Amniotic epithelial cell (primary cell): Measurements from ENCODE around the gene CCNI.
"Not testable (repeated sequence)": the region's sequence is repeated elsewhere in the genome, so short reads cannot be mapped to it uniquely, and the experiment has no call there.

Experiments used
- DNase-seq: peaks from one replicate; pipeline ENCODE4 v3.0.0-alpha.2; 2010; ENCODE audit warnings: low read depth

CCNI gene

DNA sequence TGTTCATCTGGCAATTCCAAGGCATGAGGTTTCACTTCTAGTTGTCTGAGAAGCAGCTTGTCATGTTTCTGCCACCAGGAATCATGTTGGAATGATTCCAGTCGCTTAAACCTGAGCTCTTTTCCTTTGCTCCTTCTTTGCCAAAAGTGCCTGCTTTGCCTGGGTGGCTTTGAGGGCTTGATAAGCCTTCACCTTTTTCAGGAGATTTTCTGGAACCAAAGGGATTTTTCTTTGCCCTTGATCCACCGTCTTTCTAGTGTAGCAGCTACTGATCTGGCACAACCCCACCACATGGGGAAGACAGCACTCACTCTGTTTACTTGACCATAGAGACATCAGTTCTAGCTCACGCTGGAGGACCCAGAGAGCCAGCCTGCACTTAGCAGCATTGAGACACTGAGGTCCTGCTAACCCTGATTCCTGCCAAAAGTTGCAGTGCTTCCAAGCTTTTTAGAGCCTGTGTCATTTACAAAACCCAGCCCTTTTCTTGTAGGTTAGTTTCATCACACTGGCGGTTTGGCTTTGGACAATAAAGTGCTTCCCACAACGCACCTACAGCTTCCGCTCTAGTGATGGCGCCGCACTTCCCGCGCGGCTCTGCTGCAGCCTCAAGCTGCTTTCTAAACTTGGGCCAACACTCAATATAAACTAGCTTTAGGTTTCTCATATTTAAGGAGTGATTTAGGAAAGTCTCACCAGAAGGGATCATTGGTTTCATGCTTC is 7.3 kb upstream of the CCNI start:
- no peak for DNase-seq

DNA sequence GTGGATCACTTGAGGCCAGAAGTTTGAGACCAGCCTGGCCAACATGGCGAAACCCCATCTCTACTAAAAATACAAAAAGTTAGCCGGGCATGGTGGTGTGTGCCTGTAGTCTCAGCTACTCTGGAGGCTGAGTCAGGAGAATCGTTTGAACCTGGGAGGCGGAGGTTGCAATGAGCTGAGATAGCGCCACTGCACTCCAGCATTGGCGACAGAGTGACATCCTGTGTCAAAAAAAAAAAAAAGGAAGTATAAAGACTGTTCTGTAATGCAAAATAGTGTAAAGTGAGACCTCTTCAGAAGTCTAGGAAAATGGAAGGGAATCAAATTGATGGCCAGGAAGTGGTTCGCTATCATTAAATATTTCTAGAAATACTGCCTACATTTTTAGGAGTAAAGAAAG is 5.0 kb upstream of the CCNI start:
- DNase-seq = not testable (repeated sequence)

DNA sequence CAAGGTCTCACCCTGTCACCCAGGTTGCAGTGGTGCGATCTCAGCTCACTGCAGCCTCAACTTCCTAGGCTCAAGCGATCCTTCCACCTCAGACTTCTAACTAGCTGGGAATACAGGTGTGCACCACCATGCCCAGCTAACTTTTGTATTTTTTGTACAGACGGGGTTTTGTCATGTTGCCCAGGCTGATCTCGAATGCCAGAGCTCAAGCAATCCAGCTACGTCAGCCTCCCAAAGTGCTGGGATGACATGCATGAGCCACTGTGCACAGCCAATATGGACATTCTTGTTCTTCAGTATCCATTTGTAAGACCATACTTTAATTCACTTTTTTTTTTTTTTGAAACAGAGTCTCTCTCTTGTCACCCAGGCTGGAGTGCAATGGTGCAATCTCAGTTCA is 3.5 kb upstream of the CCNI start:
- DNase-seq = no peak

DNA sequence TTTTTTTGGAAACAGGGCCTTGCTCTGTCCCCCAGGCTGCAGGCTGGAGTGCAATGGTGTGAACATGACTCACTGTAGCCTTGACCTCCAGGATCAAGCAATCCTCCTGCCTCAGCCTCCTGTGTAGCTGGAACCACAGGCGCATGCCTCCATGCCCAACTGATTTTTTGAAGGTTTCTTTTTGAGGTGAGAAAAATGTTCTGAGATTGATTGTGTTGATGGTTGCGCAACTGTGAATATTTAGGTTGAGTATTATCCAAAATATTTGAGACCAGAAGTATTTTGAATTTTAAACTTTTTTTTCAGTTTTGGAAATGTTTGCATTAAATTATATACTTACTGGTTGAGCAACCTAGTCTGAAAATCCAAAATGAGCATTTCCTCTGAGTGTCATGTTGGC is 2.6 kb upstream of the CCNI start:
- DNase-seq = no peak

DNA sequence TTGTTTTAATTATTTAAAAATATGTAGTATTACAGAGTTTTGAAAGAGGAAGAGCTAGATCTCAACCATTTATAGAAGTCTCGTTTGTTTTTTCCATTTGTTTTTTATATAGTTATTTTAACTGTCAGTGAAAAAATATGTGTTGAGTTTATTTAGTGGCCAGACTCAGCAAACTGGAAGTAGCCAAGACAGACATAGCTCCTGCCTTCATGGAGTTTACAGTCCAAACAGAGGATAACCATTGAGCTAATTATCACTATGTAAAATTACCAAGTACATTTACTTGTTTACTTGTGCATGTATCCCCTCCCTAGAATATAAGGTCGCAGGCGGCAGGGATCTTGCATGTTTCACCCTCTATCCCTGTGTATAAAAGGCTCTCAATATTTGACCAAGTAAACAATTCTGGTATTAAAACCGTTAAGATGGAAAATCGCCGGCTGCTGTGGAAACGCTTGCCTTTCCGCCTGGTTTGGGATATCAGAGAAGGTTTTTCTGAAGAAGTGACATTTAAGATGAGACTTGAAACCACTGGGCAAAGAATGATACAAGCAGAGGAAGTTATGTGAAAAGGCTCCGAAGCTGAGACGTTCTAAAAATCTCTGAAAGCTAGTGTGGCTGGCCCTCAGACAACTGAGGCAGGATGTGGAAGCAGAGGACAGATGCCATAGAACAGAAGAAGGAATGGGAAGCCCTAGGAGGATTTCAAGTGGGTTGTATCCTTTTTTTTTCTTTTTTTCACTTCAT is 1.3 kb upstream of the CCNI start:
- no peak for DNase-seq

DNA sequence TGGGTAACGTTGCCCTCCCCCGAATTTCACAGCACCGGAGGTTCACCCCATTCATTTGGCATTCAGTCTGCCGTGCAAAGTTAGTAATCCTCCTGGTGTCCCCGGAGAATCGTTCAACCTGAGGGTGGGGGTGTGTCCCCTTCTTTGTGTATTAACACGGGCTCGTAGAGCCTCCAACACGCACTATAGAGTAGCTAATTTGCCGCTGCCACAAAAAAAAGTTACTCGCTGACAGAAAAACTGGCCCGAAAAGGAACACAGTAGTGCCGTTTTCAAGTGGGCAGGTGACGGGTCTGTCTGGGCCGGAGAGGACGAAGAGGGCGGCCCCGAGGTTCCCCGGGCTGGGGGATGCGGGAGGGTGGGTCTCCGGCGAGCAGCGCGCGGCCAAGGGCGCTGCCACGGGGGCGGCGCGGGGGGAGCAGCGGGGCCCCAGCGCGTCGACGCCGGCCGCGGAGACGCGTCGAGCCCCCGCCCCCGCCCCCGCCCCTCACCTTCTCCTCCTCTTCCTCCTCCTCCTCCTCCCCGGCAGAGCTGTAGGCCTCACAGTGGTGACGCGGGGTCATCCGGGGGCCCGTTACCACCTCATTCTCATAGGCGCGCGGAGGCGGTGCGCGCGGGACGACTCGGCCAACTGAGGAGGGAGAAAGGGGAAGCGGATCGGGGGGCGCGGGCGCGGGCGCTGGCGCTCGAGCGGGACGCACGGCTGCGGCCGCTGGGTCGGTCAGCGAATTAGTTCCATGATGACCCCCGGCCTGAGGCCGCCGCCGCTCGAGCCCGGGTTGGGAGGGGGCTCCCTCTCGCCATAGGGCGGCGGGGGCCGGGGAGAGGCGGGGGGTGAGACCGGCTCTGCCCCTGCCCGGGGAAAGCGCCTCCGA is 571 bp downstream of the CCNI start:
- DNase-seq = peak; percentile 64

DNA sequence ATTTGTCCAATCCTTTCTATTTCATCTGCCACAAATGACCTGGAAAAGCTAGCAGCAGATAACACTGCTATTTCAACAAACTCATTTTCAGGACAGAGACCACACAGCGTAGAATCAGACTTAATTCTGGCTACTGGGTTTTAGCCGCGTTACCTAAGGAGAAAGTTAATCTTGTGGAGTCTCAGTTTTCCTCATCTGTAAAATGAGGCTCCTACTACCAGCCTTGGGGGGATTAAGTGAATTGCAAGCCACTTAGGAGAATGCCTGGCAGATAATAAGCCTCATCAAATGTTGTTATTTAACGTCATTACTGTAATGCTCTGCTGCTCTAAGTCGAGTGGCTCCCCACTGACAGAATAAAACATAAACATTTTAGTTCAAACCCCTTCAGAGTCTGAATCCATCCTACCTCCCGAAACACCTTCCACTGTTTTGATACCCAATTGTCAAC is 1.4 kb downstream of the CCNI start:
- peak; percentile 18 for DNase-seq

DNA sequence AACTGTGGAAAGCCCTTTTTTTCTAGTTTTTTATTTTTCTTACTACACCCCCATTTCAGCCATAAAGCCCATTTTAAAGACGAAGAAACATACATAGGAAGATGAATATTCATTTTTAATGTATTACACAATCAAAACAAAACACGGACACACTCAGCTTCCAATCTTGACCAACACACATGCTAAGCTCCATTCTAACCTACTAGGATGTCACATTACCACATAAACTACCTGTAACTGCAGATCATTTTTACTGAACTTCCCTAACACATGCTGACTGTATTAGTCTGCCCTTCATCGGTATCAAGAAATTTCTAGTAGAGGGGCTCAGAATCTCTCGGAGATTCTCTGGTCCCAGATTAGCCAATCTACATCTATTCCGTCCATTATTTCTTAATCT is 1.8 kb downstream of the CCNI start:
- DNase-seq = peak; percentile 34

DNA sequence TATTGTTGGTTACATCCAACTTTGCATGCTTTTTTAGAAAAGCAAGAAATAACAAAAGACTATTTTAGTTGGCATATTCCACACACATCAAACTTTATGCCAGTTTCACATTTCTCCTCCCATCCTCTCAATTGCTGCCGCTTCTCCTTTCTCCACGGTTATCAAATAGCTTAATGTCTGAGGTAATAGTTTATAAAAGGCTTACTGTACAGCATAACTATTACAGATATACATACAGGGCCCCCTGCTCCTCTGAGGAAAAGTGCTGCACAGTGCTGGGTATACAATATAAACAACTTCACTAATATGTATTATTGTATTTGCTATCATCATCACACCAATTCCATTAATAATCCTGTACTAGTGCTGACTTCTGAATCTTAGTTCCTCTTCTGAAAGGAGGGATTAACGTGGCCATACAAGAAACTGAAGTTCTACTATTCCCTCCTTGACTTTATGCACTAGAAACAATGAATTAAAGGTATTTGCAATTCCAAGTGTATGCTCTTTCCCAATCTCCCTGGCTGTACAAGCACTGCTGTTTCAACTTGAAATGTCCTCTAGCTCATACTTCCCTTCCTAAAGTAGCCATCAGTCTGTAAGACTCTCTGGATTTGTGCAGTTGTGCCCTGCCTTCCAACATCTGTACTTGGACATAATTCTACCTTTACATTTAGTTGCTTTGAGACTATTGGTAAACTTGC is 2.5 kb downstream of the CCNI start:
- DNase-seq = peak; percentile 60

DNA sequence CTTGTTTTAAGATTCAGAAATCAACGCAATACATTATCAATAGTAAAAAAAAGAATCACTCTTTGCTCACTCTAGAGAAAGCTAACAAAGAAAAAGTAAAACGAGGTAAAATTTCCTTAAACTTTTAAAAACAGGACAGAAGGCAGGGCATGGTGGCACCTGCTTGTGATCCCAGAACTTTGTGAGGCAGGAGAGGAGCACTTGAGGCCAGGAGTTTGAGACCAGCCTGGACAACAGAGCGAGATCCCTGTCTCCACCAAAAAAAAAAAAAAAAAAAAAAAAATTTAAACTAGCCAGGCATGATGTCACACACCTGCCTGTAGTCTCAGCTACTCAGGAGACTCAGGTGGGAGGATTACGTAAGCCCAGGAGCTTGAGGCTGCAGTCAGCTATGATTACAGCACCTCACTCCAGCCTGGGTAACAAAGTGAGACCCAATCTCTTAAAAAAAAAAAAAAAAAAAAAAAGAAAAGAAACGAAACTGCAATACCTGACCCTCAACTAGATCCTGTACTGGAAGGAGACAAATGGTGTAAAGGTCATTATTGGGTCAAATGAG is 3.5 kb downstream of the CCNI start:
- no peak for DNase-seq

DNA sequence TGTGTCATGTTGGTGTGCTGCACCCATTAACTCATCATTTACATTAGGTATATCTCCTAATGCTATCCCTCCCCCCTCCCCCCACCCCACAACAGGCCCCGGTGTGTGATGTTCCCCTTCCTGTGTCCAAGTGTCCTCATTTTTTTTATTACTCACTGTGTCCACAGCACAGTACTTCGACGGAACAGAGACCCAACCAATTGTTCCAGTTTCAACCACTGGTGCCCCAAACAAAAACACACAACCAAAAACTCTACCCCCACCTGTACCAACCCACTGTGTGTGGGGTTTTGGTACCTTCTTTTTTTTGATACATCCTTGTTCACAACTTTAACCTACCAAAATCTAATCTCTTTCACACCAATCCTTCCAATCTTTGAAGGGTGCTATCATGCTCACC is 6.3 kb downstream of the CCNI start:
- DNase-seq = not testable (repeated sequence)

DNA sequence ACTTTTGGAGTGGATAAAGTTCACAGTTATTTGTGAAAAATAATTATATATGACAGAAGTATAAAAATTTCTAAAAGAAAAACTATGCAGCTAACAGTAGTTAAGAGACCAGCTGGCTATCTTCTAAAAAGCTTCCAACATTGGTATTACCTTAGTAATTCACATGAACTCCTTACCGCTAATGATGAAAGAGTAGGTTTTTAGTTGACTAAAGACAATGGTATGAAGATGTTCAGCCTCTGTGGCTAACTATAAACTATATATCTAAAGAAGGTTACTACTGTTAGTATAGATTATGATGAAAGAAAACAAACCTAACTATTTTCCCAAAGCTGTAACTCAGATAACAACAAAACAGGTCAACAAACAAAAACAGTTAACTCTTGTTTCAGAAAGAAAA is 10.4 kb downstream of the CCNI start:
- DNase-seq = peak; percentile 81

DNA sequence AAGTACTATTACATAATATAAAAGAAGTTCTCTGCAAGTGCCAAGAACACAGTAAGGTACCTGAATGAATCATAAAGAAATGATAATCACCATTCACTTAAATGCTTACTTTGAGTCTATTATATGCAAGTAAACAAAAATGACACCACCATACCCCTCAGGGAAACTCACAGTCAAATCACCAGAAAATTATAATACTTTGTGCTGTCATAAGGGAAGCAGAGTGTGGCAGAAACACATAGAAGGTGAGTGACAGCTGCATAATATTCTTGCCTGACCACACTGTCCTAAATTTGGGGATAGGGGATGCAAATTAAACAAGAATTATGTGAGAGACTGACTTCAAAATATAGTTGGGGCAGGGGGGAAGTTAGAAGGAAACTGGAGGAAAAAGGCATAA is 12.9 kb downstream of the CCNI start:
- no peak for DNase-seq

DNA sequence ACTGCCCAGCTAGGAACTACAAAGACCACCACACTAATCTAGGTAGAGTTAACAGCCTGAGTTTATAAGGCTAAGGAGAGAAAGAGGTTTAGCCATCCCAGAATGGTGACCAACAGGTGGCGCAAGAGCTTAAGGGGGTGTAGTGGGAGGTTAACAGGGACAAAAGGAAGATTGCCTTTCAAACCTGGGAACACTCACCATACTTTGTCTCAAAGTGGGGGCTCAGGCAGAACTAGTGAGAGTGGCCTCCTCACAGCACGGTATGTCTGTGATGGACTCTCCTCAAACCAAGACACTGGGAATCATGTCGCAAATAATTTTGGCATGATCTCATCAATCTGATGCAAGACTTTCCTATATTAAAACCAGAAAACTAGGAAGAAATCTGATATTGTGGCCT is 23.4 kb downstream of the CCNI start:
- peak; percentile 42 for DNase-seq

DNA sequence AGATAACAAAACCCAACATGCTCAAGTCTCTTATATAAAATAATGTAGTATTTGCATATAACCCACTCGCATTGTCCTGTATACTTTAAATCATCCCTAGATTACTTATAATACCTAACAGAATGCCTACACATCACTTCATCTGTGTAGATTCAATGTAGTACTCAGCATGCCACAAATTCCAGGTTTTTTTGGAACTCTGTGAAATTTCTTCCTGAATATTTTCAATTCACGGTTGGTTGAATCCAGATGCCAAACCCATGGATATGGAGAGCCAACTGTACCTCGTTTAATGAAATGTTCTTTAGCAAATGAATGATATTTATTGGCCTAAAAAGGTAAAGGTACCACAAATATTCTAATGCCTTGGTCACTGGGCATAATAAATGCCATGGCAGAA is 24.8 kb downstream of the CCNI start:
- no peak for DNase-seq

DNA sequence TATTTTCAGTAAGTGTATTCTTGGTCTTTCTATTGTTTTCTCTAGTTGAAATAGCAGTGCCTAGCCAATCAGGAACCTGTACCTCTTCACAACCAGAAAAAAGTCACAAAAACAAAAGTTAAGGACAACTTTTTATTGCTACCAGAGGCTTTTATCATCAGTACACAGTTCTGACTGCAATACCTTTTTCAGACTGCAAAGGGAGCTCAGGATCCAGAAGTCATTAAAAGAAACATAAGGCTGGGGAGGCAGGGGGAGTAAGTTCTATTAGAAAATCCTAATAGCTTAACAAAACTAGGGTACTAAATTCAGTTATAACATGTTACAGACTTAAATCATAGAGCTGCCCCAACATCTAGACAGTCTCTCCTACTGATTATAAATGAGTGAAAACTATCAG is 28.8 kb downstream of the CCNI start:
- no peak for DNase-seq

DNA sequence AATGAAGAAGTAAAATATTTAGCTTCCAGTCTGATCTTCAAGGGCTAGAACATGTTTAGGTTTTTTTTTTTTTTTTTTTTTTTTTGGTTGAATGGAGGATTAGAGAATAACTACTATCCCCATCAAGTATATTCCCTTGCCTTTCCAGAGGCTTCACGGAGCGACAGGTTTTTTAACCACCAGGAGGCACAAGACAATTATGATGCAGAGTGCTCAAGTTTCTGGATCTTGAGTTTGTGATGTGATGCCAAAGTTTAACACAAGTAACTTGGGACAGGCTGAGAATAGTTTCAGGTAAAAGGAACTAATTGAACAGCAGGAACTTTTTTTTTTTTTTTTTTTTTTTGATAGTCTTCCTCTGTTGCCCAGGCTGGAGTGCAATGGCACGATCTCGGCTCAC is 30.3 kb downstream of the CCNI start:
- peak; percentile 30 for DNase-seq

DNA sequence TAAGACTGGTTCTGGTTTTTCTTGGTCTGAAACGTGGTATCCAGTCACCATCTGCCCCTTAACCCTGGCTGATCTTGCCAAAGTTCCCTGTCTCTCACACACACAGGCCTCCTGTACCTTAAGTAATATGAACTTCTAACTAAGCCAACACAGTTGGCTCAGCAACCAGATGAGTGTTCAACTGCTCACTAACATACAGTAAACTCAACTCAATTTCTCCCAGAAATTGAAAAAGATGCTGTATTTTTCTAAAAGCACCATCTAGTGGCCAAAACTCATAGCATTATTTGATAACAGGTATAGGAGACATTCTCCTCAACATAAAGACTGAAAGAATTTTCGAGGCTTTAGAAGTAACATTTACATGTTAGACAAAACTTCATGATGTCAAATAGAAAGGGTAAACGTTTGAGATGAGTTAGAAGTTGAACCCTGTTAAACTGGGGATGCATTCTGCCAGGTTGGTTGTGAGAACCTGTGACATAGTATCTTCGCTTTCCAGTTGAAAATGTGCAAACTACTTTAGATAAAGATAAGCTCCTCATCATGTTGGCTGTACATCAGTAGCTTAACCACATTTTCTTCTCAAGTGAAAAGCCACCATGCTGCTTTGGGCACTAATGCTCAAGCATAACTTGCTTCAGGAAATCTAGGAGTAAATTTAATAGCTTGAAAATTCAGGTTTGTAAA is 31.2 kb downstream of the CCNI start:
- peak; percentile 61 for DNase-seq

DNA sequence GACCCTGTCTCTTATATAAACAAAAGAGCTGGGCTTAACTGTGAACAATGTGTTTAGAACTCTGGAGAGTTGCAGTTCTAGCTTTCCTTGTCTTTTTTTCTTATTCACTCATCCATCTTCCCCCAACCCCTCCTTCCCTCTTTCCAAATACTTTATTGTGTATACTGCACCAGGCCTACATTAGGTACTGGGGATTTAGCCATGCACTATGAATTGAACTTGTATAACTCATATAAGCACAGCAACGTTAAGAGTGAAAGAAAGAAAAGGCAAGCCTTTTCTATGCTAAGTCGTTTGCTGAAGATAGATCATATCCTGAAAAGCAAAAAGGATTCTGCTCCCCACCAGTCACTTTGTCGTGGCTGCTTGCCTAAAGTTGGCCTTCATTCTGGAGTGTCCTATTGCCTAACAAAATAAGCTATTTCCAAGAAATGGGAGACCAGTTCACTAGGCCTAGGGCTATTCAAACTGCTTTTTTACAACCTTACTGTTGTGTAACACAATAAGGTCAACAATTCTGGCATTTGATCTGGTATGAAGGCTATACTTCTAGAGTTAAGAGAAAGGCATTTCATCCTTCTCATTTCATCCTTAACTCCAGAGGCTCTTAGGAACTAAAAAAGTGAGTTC is 32.2 kb downstream of the CCNI start:
- DNase-seq = peak; percentile 44

DNA sequence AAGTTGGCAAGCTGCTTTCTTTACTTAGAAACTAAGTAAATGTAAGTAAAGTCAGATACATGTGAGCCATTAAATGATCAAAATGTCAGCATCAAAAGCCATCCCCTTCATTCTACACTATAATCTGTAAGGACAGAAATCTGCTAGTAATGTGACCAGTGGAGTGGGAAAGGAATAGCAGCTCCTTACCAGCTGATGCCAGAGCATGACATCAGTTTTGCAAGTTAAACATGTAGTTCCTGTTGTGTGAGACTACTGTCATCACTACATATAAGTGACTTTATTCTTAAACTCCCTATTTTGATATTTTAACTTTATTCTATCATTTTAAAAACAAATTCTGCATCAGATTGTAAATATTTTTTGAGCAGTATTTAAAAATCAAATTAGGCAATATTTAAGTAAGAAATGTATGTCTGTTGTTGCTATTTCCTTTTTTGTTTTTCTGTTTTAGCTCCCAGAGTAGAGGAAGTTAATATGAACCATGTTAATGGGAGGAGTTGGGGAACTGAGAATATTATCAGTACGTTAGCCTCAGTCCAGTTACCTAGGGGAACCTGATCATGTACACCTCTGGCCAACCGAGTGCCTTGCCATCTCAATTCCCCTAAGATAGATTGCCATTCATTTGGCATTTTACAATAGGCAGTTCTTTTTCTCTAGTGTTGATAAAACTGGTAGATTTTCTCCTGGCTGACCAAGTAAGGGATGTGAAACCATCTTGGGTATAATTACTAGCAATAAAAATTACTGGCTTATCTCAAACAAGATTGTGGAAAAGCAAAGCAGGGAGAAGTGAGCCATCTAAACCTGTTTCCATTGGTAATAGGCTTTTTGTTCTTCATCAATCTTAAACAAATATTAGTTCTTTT is 34.7 kb downstream of the CCNI start:
- no peak for DNase-seq
